Stimulated activated CD4-positive, alpha-beta T cell treated with anti-CD3 and anti-CD28 coated beads, Interleukin-12 subunit alpha, Interleukin-12 subunit beta, amount 100 ng/mL, for 48 hours (primary cell): ENCODE results near the gene MCCC2.
"Not testable (repeated sequence)": the region's sequence is repeated elsewhere in the genome, so short reads cannot be mapped to it uniquely, and the experiment has no call there.

ENCODE experiments used
- DNase-seq, 3 donors: peaks; one replicate each; pipeline ENCODE4 v3.0.0-alpha.2; 2020; ENCODE audit warnings: low read depth in 2 of 3, low spot score in 1 of 3

MCCC2 gene

DNA sequence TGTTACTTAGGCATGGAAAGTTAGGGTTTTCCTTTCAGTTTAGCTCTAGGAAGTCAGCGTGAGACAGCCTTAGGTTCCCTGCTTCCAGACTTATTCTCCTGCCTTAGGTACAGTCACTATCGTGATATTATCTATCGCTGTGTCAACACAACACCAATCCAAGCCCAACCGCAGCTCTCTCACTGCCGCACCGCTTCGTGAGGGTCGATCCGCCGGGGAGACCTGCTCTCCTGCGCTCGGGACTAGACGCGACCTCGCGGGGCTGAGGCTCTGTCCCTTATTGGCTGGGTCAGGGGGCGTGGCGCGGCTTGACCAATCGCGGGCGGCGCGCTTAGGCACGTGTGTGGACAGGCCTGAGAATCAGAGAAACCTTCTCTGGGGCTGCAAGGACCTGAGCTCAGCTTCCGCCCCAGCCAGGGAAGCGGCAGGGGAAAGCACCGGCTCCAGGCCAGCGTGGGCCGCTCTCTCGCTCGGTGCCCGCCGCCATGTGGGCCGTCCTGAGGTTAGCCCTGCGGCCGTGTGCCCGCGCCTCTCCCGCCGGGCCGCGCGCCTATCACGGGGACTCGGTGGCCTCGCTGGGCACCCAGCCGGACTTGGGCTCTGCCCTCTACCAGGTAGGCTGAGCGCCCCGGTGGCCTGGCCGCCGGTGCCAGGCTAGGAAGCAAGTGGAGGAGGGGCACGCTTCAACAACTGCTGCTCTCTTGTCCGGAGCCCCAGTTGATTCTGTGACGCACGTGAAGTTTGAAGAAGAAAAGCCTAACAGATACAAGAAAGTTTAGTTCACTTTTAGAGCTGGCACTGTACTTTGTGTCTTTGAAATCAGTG is at the start of gene MCCC2:
Gene MCCC2 (plus strand): TSS at position 400 of the 825 bp plus-strand sequence. CDS start 86 bp downstream, at position 486.
- peak; percentile 94 to 97 (median 94) for DNase-seq

GRCh38 chr5:71537687-71538086 is 49.5 kb upstream of the MCCC2 start:
- no peak for DNase-seq

GRCh38 chr5:71550885-71551284 is 36.3 kb upstream of the MCCC2 start:
- DNase-seq = not testable (repeated sequence)

DNA sequence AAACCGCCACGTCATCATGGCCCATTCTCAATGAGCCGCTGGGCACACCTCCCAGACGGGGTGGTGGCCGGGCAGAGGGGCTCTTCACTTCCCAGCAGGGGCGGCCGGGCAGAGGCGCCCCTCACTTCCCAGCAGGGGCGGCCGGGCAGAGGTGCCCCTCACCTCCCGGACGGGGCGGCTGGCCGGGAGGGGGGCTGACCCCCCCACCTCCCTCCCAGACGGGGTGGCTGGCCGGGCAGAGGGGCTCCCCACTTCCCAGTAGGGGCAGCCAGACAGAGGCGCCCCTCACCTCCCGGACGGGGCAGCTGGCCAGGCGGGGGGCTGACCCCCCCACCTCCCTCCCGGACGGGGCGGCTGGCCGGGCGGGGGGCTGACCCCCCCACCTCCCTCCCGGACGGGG is 35.6 kb upstream of the MCCC2 start:
- DNase-seq = not testable (repeated sequence)

DNA sequence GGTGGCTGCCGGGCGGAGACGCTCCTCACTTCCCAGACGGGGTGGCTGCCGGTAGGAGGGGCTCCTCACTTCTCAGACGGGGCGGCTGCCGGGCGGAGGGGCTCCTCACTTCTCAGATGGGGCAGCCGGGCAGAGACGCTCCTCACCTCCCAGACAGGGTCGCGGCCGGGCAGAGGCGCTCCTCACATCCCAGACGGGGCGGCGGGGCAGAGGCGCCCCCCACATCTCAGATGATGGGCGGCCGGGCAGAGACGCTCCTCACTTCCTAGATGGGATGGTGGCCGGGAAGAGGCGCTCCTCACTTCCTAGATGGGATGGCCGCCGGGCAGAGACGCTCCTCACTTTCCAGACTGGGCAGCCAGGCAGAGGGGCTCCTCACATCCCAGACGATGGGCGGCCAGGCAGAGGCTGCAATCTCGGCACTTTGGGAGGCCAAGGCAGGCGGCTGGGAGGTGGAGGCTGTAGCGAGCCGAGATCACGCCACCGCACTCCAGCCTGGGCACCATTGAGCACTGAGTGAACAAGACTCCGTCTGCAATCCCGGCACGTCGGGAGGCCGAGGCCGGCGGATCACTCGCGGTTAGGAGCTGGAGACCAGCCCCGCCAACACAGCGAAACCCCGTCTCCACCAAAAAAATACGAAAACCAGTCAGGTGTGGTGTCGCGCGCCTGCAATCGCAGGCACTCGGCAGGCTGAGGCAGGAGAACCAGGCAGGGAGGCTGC is 35.0 kb upstream of the MCCC2 start:
- DNase-seq = not testable (repeated sequence)

DNA sequence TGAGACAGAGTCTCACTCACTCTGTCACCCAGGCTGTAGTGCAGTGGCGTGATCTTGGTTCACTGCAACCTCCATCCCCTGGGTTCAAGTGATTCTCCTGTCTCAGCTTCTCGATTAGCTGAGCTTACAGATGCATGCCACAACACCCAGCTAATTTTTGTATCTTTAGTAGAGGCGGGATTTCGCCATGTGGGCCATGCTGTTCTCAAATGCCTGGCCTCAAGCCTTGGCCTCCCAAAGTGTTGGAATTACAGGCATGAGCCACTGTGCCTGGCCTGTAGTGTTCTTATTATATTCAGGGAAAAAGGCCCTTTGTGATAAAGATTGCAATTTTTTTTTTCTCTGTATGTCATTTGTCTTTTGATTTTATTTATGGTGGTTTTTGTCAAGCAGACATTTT is 24.0 kb upstream of the MCCC2 start:
- no peak for DNase-seq

DNA sequence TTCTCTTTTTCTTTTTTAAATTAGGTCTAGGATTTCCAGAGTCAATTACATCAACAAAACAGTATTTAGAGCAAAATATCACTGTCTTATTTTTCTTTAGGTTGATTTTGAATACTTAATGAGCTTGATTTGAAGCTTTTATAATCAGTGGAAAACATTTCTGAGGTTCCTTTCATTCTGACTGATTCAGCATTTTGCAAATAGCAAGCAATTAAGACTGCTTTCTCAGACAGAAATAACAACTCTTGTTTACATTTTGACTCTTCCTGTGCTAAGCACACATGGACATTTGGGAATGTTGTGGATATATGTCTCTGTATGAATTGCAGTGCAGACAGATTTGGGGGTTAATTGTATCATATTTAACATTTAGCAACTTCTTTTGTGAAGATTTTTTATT is 22.2 kb upstream of the MCCC2 start:
- DNase-seq = no peak

DNA sequence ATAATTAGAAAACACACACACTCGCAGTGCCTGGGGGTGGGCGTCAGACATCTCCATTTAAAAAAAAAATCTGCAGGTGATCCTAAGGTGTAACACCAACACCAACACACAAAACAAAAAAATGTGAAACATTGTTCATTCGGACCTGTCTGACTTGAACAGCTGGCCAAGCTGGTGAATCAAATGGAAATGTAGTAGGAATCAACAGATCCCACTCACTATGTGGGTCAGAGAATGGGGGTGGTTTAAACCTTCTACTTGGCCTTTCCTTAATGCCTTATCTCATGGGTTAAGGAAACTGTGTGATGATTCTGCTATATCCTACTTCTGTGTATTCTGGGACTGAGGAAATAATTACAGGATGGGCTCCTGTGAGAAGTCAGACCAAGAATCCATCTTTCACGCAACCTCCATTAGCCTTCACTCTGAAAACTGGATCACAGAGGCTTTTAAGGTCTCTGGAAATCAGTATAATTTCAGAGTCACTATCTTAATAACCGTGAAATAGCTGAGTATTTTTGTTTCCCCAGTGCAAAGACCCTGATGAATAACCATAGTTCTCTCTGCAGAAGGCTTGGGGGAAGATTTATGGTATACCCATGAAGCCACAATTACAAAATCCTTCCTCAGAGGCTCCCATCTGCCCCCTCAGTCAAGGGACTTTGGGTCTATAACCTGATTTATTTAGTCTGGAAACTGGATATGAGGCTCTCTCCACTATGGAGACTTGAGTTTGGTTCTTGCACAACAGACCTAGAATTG is 17.2 kb upstream of the MCCC2 start:
- no peak for DNase-seq

DNA sequence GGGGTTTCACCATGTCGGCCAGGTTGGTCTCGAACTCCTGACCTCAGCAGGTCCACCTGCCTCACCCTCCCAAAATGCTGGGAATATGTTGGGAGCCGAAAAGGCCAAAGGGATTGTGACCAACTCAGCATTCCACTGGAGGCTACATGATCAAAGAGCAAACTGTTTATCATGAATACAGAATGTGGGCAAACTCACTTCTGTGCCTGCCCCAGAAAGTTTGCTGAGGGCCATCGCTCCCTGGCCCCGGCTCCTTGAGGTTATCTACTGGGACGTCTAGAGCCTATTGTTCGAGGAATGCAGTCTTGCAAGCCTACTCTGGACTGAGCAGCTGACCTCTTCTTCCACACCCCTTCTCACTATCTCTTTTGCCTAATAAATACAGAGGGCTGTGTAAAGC is 15.3 kb upstream of the MCCC2 start:
- not testable (repeated sequence) for DNase-seq

DNA sequence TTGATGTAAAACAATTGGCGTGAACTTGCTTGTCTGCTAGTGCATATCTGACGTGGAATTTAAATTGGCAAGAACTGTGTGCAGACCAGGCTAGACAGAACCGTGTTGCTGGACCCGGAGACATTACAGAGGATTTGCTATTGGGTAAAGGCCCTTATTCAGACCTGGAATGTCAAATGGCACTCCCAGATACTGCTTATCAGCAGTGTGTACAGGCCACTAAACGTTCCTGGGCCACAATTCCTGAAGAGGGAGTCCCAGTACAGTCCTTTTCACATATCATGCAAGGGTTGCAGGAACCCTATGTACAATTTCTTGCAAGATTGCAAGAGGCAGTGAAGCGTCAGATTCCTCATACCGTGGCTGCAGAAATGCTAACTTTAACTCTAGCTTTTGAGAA is 13.5 kb upstream of the MCCC2 start:
- no peak for DNase-seq

GRCh38 chr5:71575588-71575987 is 11.6 kb upstream of the MCCC2 start:
- DNase-seq = not testable (repeated sequence)

DNA sequence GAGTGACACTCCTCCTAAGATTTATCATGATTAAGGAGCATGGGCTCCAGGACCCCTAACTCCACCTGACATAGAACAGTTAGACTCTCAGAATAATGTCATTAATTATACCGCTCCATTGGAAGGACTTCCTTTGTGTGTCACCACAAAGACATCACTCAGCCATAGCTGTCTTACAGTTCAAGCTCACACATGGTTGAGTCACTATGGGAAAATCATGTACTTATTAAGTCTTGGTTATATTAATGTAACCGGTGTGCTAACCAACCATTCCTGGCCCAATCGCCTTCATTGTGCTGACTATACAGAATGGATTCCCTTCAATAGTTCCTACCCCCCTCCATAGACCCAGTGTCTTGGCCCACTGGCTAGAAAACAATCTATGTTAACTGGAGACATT is 10.9 kb upstream of the MCCC2 start:
- DNase-seq = no peak

GRCh38 chr5:71577839-71578238 is 9.3 kb upstream of the MCCC2 start:
- not testable (repeated sequence) for DNase-seq

GRCh38 chr5:71582945-71583584 is 4.1 kb upstream of the MCCC2 start:
- no peak for DNase-seq

GRCh38 chr5:71586052-71586940 is 844 bp upstream of the MCCC2 start:
- DNase-seq = no peak

DNA sequence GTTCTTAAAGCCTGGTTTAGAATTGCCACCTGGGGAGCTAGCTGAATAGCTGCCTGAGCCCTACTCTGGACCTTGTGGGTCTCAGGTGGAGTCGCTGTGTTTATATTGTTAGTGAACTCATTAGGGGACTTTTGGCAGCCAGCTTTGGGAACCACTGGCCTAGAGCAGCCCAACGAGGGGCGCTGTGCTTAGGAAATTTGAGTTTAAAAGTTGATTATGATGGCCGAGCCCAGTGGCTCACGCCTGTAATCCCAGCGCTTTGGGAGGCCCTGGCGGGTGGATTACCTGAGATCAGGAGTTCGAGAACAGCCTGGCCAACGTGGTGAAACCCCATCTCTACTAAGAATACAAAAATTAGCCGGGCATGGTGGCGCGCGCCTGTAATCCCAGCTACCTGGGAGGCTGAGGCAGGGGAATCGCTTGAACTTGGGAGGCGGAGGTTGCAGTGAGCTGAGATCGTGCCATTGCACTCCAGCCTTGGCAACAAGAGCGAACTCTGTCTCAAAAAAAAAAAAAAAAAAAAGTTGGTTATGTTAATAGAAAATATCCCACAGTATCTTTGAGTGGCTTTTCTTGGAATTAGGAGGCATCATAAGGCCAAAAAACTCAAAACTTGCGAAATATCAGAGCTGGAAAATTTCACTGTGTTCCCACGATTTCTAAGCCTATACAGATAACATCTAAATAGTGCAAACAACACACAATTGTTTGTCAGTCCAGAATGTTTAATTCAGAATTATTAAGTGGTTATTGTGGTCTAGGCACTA is 809 bp downstream of the MCCC2 start:
- peak in 1 of 3 donors; percentile 4 for DNase-seq

- no peak for DNase-seq
Observed at GRCh38 chr5:71588533-71588885, 1.4 kb downstream of the MCCC2 start.

GRCh38 chr5:71589903-71590302 is 2.8 kb downstream of the MCCC2 start:
- DNase-seq = no peak

DNA sequence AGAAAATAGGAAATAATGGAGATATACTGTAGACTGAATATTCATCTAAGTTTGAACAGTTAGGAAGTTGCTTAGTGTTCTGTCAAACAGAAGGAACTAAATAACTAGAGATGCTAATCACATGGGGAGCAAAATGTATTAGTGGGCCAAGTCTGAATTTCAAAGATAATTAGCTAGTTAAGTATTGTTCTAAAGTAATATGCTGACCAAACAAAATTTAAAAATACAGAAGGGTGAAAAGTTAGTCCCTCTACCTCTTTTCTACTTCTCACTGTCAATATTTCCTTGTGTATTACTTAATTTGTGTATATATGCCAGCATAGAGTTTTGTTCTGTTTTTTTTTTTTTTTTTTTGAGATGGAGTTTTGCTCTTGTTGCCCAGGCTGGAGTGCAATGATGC is 4.0 kb downstream of the MCCC2 start:
- DNase-seq = no peak

DNA sequence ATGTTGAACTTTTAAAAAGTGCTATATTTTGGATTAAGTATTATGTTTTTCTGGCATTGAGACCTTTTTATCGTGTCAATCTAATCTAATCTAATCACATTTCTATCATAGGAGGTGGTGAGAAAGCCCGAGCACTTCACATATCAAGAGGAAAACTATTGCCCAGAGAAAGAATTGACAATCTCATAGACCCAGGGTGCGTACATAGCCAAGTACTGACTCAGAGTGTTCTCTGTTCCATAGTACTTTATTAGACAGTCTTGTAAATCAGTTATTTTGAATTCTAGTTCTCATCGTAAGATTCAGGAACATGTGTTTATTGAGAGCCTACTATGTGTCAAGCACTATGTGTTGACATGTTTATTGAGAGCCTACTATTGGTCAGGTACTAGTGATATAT is 9.0 kb downstream of the MCCC2 start:
- no peak for DNase-seq
